T-helper 1 cell (primary cell): ENCODE measurements around the gene FAIM2.
"Not testable (repeated sequence)": the region's sequence is repeated elsewhere in the genome, so short reads cannot be mapped to it uniquely, and the experiment has no call there.

ENCODE experiments used
- DNase-seq, 5 donors: peaks; one replicate each; pipeline ENCODE4 v3.0.0-alpha.2; 2012 to 2020

Gene FAIM2

GRCh38 chr12:49893753-49894750, 9.6 kb downstream of the FAIM2 start:
- DNase-seq = no peak

GRCh38 chr12:49892732-49893317, 10.9 kb downstream of the FAIM2 start:
- no peak for DNase-seq

GRCh38 chr12:49892084-49892731, 11.5 kb downstream of the FAIM2 start:
- no peak for DNase-seq

GRCh38 chr12:49891476-49891875, 12.2 kb downstream of the FAIM2 start:
- no peak for DNase-seq

- DNase-seq = no peak
Observed at GRCh38 chr12:49891012-49891411, 12.7 kb downstream of the FAIM2 start.

GRCh38 chr12:49890096-49890461, 13.6 kb downstream of the FAIM2 start:
- no peak for DNase-seq

- no peak for DNase-seq
Observed at GRCh38 chr12:49889361-49890095, 14.2 kb downstream of the FAIM2 start.

- no peak for DNase-seq
Observed at GRCh38 chr12:49888461-49889151, 15.1 kb downstream of the FAIM2 start.

GRCh38 chr12:49887536-49888401, 15.9 kb downstream of the FAIM2 start:
- no peak for DNase-seq

- no peak for DNase-seq
Observed at GRCh38 chr12:49887091-49887490, 16.6 kb downstream of the FAIM2 start.

- DNase-seq = no peak
Observed at GRCh38 chr12:49885663-49886461, 17.8 kb downstream of the FAIM2 start.

GRCh38 chr12:49885118-49885517, 18.6 kb downstream of the FAIM2 start:
- no peak for DNase-seq

- no peak for DNase-seq
Observed at GRCh38 chr12:49882851-49883464, 20.7 kb downstream of the FAIM2 start.

GRCh38 chr12:49882248-49882850, 21.4 kb downstream of the FAIM2 start:
- no peak for DNase-seq

- no peak for DNase-seq
Observed at GRCh38 chr12:49881415-49882247, 22.1 kb downstream of the FAIM2 start.

- no peak for DNase-seq
Observed at GRCh38 chr12:49880756-49881414, 22.8 kb downstream of the FAIM2 start.

- not testable (repeated sequence) for DNase-seq
Observed at GRCh38 chr12:49879065-49879464, 24.6 kb downstream of the FAIM2 start.

GRCh38 chr12:49878021-49878420, 25.7 kb downstream of the FAIM2 start:
- DNase-seq = no peak
